HEK293T (cell line): ENCODE data around the gene MOGAT1.

Source experiments
- CTCF ChIA-PET: fragments of 350-600 bp; formaldehyde crosslinking; extraction: SDS; loops from one replicate; lab custom pipeline; 2021; ENCODE audit warnings: antibody characterized with exemption, inconsistent platforms; lab: Yijun Ruan, JAX
- POLR2A ChIA-PET: fragments of 350-600 bp; formaldehyde crosslinking; extraction: SDS; loops from one replicate; lab custom pipeline; 2020; ENCODE audit warnings: antibody characterized with exemption, inconsistent platforms; lab: Yijun Ruan, JAX
- DNase-seq: peaks from one replicate; pipeline ENCODE4 v3.0.0; 2012; ENCODE audit warnings: mixed read lengths; ENCODE audit errors: extremely low spot score
- ARNT ChIP-seq: fragments of 450-650 bp; IDR thresholded peaks from 2 replicates; pipeline ENCODE4 v1.6.1; 2017; ENCODE audit warnings: mild to moderate bottlenecking
- BHLHE40 ChIP-seq: fragments of 450-650 bp; IDR thresholded peaks from 2 replicates; pipeline ENCODE4 v1.6.1; 2016; ENCODE audit warnings: mild to moderate bottlenecking, moderate library complexity, borderline replicate concordance
- CTBP1 ChIP-seq: fragments of 450-650 bp; IDR thresholded peaks from 2 replicates; pipeline ENCODE4 v1.6.1; 2016; ENCODE audit warnings: borderline replicate concordance
- ELF4 ChIP-seq: fragments of 450-650 bp; IDR thresholded peaks from 2 replicates; pipeline ENCODE4 v1.6.1; 2017; ENCODE audit warnings: antibody characterized with exemption
- FOXA1 ChIP-seq: fragments of 450-650 bp; IDR thresholded peaks from 2 replicates; pipeline ENCODE4 v1.6.1; 2016; ENCODE audit warnings: mild to moderate bottlenecking
- FOXK2 ChIP-seq: fragments of 450-650 bp; IDR thresholded peaks from 2 replicates; pipeline ENCODE4 v1.6.1; 2016; ENCODE audit warnings: mild to moderate bottlenecking
- FOXM1 ChIP-seq: fragments of 450-650 bp; IDR thresholded peaks from 2 replicates; pipeline ENCODE4 v1.6.1; 2017; ENCODE audit warnings: mild to moderate bottlenecking, borderline replicate concordance
- HDGF ChIP-seq: fragments of 450-650 bp; IDR thresholded peaks from 2 replicates; pipeline ENCODE4 v1.6.1; 2017; ENCODE audit warnings: antibody characterized with exemption, borderline replicate concordance
- L3MBTL2 ChIP-seq: fragments of 450-650 bp; conservative IDR thresholded peaks from 2 replicates; pipeline ENCODE4 v1.6.1; 2016; ENCODE audit warnings: mild to moderate bottlenecking
- LEF1 ChIP-seq: fragments of 450-650 bp; IDR thresholded peaks from 2 replicates; pipeline ENCODE4 v1.6.1; 2017; ENCODE audit warnings: mild to moderate bottlenecking, borderline replicate concordance
- NFRKB ChIP-seq: fragments of 450-650 bp; IDR thresholded peaks from 2 replicates; pipeline ENCODE4 v1.6.1; 2016; ENCODE audit warnings: mild to moderate bottlenecking, moderate library complexity
- PKNOX1 ChIP-seq: fragments of 450-650 bp; IDR thresholded peaks from 2 replicates; pipeline ENCODE4 v1.6.1; 2016
- SP1 ChIP-seq: fragments of 450-650 bp; IDR thresholded peaks from 2 replicates; pipeline ENCODE4 v1.6.1; 2017
- SUZ12 ChIP-seq: fragments of 450-650 bp; IDR thresholded peaks from 2 replicates; pipeline ENCODE4 v1.6.1; 2016; ENCODE audit warnings: mild to moderate bottlenecking
- TARDBP ChIP-seq: fragments of 450-650 bp; IDR thresholded peaks from 2 replicates; pipeline ENCODE4 v1.6.1; 2016
- ZNF384 ChIP-seq: fragments of 450-650 bp; IDR thresholded peaks from 2 replicates; pipeline ENCODE4 v1.6.1; 2016

Gene MOGAT1

GRCh38 chr2:222652491-222653255 lies 18.8 kb upstream of the MOGAT1 start:
- no peak for DNase-seq
- POLR2A ChIA-PET = interaction anchor here (1.0 kb wide), 1 partner anchor 385 kb away, joined by 3 read pairs; no protein-coding TSS in a partner anchor
- no peak for TF ChIP-seq BHLHE40
- TF ChIP-seq NFRKB = no peak
- TF ChIP-seq SUZ12 = no peak
- no peak for TF ChIP-seq L3MBTL2
- TF ChIP-seq PKNOX1 = no peak
- CTCF ChIA-PET = no interaction called here

- TF ChIP-seq FOXM1 (no peak), TARDBP (no peak), HDGF (no peak), L3MBTL2 (no peak), FOXK2 (no peak), CTBP1 (no peak), SUZ12 (no peak), FOXA1 (no peak), ARNT (no peak), LEF1 (no peak), SP1 (no peak), PKNOX1 (no peak), ELF4 (no peak), NFRKB (no peak), ZNF384 (no peak)
- no peak for DNase-seq
- CTCF ChIA-PET = no interaction called here
- POLR2A ChIA-PET = interaction anchor here (0.9 kb wide), 1 partner anchor 8 kb away, joined by 3 read pairs; no protein-coding TSS in a partner anchor
Measured at GRCh38 chr2:222653280-222653679, 18.2 kb upstream of the MOGAT1 start.

GRCh38 chr2:222655787-222656525 lies 15.5 kb upstream of the MOGAT1 start, which contains the start of gene FARSB:
FARSB (minus strand) TSS chr2:222656092; CDS start chr2:222656073, 19 bp downstream.
- CTCF ChIA-PET = interaction anchor here (0.7 to 0.9 kb wide), 2 partner anchors 26 to 419 kb away, joined by 3 read pairs; no protein-coding TSS in a partner anchor

GRCh38 chr2:222656526-222657446 lies 14.7 kb upstream of the MOGAT1 start:
- ChIA-PET CTCF (interaction anchor here (0.7 kb wide), 1 partner anchor 420 kb away, joined by 3 read pairs; no protein-coding TSS in a partner anchor), POLR2A (interaction anchor here (1.0 kb wide), 2 partner anchors 52 to 246 kb away, joined by 3 read pairs; no protein-coding TSS in a partner anchor)
- DNase-seq = no peak
- TF ChIP-seq ARNT (no peak), ZNF384 (no peak), SP1 (no peak), TARDBP (no peak), LEF1 (no peak), NFRKB (no peak), SUZ12 (no peak), CTBP1 (no peak), PKNOX1 (no peak), HDGF (no peak), L3MBTL2 (no peak), BHLHE40 (no peak), FOXA1 (no peak), FOXM1 (no peak)

More at GRCh38 chr2:222655787-222656525, 15.5 kb upstream of the MOGAT1 start, which contains the start of gene FARSB:
- POLR2A ChIA-PET = interaction anchor here (1.0 kb wide), 2 partner anchors 53 to 246 kb away, joined by 3 read pairs; no protein-coding TSS in a partner anchor
- TF ChIP-seq SP1 (peak; percentile 31; the same call in 1 of the 2 replicates), SUZ12 (no peak), FOXK2 (no peak), L3MBTL2 (peak; percentile 93), PKNOX1 (peak; percentile 85)
- peak; percentile 94 for DNase-seq
